Stomach (tissue), 9 donors: ENCODE results near the gene COX4I1. TPM values are rescaled to one million over a fixed set of nuclear protein-coding genes. Genes with fewer than 3 reads are reported as not detected.

ENCODE experiments used
- DNase-seq, 2 donors: peaks; one replicate each; pipeline versions ENCODE4 v3.0.0 to v3.0.0-alpha.2; 2013 to 2019
- H3K27ac ChIP-seq, 5 donors: fragments of 200-600 bp in 4 of 5; sonication (generic) in 4 of 5; one replicate each; pipeline ENCODE4 v1.5.1; 2013 to 2019; ENCODE audit warnings: mild to moderate bottlenecking in 1 of 5, moderate library complexity in 1 of 5
- H3K27me3 ChIP-seq, 3 donors: fragments of 200-600 bp; sonication (generic); one replicate each; pipeline ENCODE4 v1.5.1; 2017 to 2019; ENCODE audit warnings: mixed run types in 1 of 3
- H3K36me3 ChIP-seq, 4 donors: fragments of 200-600 bp; sonication (generic); 1 replicate in 3 of 4; 2 replicates in 1 of 4; pipeline ENCODE4 v1.5.1; 2016 to 2019
- H3K4me1 ChIP-seq, 4 donors: fragments of 200-600 bp; sonication (generic); one replicate each; pipeline ENCODE4 v1.5.1; 2016 to 2019
- H3K4me3 ChIP-seq, 4 donors: fragments of 200-600 bp; sonication (generic) in 3 of 4; one replicate each; pipeline ENCODE4 v1.5.1; 2016 to 2019; ENCODE audit warnings: mild to moderate bottlenecking in 1 of 4
- H3K9me3 ChIP-seq, 4 donors: fragments of 200-600 bp; sonication (generic); one replicate each; pipeline ENCODE4 v1.5.1; 2016 to 2019
- CTCF ChIP-seq, 7 experiments: fragments of 450-650 bp in 4 of 7; fragments of 200-600 bp in 3 of 7; sonication (generic) in 3 of 7; IDR thresholded peaks; one replicate each; pipeline ENCODE4 v1.5.1; 2016 to 2019; ENCODE audit warnings: antibody characterized with exemption in 7 of 7, control low read depth in 2 of 7, mild to moderate bottlenecking in 1 of 7
- EP300 ChIP-seq: sonication (generic); formaldehyde crosslinking; IDR thresholded peaks from one replicate; pipeline ENCODE4 v1.6.1; 2017; ENCODE audit warnings: antibody characterized with exemption
- POLR2A ChIP-seq, 4 donors: fragments of 450-650 bp; IDR thresholded peaks; one replicate each; pipeline ENCODE4 v1.6.1; 2016; ENCODE audit warnings: antibody characterized with exemption in 4 of 4, control low read depth in 2 of 4, mild to moderate bottlenecking in 1 of 4, moderate library complexity in 1 of 4
- POLR2AphosphoS5 ChIP-seq, 3 donors: sonication (generic); formaldehyde crosslinking; IDR thresholded peaks; one replicate each; pipeline ENCODE4 v1.6.1; 2016; ENCODE audit warnings: antibody characterized with exemption in 3 of 3
- WGBS, 5 donors: extraction: QIAGEN DNeasy Blood & Tissue Kit in 3 of 5; methylation state at CpG; one replicate each; pipeline versions ENCODE4 v1.1.5 to v1.1.7; 2013 to 2018; 5-methylcytosine and 5-hydroxymethylcytosine counted together
- intact Hi-C: fragments of 100-400 bp; cut with DNase I; formaldehyde crosslinking; loops from one replicate; pipeline ENCODE4 v1.15.1; 2023; ENCODE audit warnings: low total_unique reads
- polyA plus RNA-seq, 3 donors: library from polyadenylated mRNA; stranded (reverse); fragments of 200-250 nt; gene quantifications; one replicate each; pipeline ENCODE4 v1.2.3, GENCODE V29; 2013
- total RNA-seq, 5 donors: library from RNA; depleted of rRNA; stranded (reverse); fragments of >200 nt; gene quantifications; one replicate each; pipeline versions ENCODE4 v1.1.0 to v1.2.3, GENCODE V29; 2014 to 2016
- donor health status: healthy with polysubstance abuse.
- donor health status: Bipolar disorder and iron deficiency.
- donor health status: healthy.

Gene COX4I1
- total and polyA plus RNA-seq, 8 donors: 57.2 to 1,368 (median 668) TPM

- H3K27ac ChIP-seq: no peak overlapping the region
- peaks cover 0 to 75% (median 0%) of the 10 kb centered on the region in 3 donors for H3K27me3 ChIP-seq
- H3K9me3 ChIP-seq: no peaks in the 10 kb centered on the region
- TF ChIP-seq POLR2A (IDR thresholded peaks at IDR 0.05) (no peak), EP300 (no peak), POLR2AphosphoS5 (IDR thresholded peaks at IDR 0.05) (no peak), CTCF (IDR thresholded peaks at IDR 0.05) (no peak)
- intact Hi-C loops: no loop called here
- 68 to 81% (median 73%) methylated on average over 19 to 22 of the region's 22 CpGs for WGBS, 5 donors
- no peak overlapping the region for H3K4me3 ChIP-seq
- no peaks in the 10 kb centered on the region for H3K36me3 ChIP-seq
- H3K4me1 ChIP-seq: peaks cover 0 to 8% (median 4%) of the 10 kb centered on the region in 4 donors
- DNase-seq: peak in 1 of 2 donors; percentile 41
Measured at GRCh38 chr16:85833219-85833920, 33.9 kb downstream of the COX4I1 start.

DNA sequence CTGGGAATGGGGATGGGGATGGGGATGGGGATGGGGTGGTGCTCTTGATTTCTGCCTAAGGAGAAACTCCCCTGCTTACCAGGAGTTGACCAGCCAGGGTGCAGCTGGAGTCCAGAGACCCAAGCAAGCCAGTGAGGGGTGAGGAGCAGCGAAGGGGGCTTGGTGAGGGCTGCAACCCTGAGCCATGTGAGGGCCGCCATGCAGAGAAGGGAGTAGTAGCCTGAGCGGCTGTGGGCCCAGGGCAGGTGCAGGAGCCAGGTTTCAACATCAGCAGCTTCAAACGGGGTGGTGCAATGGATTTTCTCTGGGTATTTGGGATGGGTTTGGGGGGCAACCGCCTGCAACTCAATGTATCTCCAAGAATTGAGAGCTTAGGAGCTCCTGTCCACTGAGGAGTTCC lies 35.2 kb downstream of the COX4I1 start:
- Histone ChIP-seq H3K27ac (no peak overlapping the region), H3K27me3 (peaks cover 0 to 82% (median 0%) of the 10 kb centered on the region in 3 donors), H3K4me3 (no peak overlapping the region), H3K4me1 (peaks cover 0 to 8% (median 4%) of the 10 kb centered on the region in 4 donors), H3K9me3 (no peaks in the 10 kb centered on the region), H3K36me3 (no peaks in the 10 kb centered on the region)
- 89 to 95% (median 94%) methylated on average over 5 of the region's 5 CpGs for WGBS, 5 donors
- TF ChIP-seq CTCF (IDR thresholded peaks at IDR 0.05) (no peak), EP300 (no peak), POLR2AphosphoS5 (IDR thresholded peaks at IDR 0.05) (no peak), POLR2A (IDR thresholded peaks at IDR 0.05) (no peak)
- no peak for DNase-seq
- intact Hi-C loops: no loop called here

GRCh38 chr16:85835227-85835751 lies 35.8 kb downstream of the COX4I1 start:
- Histone ChIP-seq H3K4me3 (no peak overlapping the region), H3K9me3 (no peaks in the 10 kb centered on the region), H3K27ac (no peak overlapping the region), H3K27me3 (peaks cover 0 to 82% (median 0%) of the 10 kb centered on the region in 3 donors), H3K4me1 (peaks cover 0 to 8% (median 4%) of the 10 kb centered on the region in 4 donors), H3K36me3 (no peaks in the 10 kb centered on the region)
- TF ChIP-seq POLR2A (IDR thresholded peaks at IDR 0.05): no peak
- TF ChIP-seq POLR2AphosphoS5 (IDR thresholded peaks at IDR 0.05): no peak
- no peak for TF ChIP-seq EP300
- no peak for TF ChIP-seq CTCF (IDR thresholded peaks at IDR 0.05)
- DNase-seq: no peak
- intact Hi-C loops: no loop called here
- 77 to 83% (median 80%) methylated on average over 18 to 21 of the region's 21 CpGs for WGBS, 5 donors

DNA sequence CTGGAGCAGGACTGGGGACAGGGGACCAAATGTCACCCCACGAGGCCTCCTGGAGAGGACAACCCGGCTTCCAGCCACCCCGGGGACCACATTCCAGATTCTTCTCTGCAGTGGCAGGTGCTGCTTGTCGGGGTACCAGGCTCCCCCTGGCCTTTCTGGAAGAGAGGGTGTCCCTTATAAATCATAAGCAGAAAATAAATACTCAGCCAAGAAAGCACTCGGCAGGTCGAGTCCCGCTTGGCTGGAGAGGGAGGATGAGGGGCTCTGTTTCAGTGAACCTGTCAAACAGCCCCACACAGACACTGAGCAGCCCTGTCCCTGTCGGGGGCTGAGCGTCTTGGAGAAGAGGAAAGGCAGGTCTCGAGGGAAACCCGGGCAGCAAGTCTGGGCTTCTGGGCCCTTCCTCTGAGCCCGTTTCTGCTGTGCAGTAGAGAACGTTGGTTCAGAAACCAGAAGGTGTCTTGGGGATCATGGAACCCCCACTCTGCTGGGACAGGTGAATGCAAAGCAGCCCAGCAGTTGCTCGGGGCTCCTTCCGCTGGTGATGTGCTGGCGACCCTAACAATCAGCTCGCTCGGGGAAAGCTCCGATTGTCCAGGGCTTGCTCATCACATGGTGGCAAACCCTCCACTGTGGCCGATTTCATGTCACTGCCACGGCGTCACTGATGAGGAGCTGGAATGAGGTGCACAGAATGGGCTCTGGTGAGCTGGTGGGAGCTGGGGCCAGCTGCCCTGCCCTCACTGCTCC lies 36.6 kb downstream of the COX4I1 start:
- H3K36me3 ChIP-seq: no peaks in the 10 kb centered on the region
- peak in 1 of 2 donors; percentile 43 for DNase-seq
- 61 to 85% (median 82%) methylated on average over 21 to 22 of the region's 22 CpGs for WGBS, 5 donors
- no peaks in the 10 kb centered on the region for H3K9me3 ChIP-seq
- intact Hi-C loops: no loop called here
- no peak overlapping the region for H3K27ac ChIP-seq
- H3K27me3 ChIP-seq: peaks cover 0 to 79% (median 0%) of the 10 kb centered on the region in 3 donors
- no peak overlapping the region for H3K4me3 ChIP-seq
- peaks cover 0 to 8% (median 4%) of the 10 kb centered on the region in 4 donors for H3K4me1 ChIP-seq
- TF ChIP-seq EP300: no peak
- no peak for TF ChIP-seq CTCF (IDR thresholded peaks at IDR 0.05)
- no peak for TF ChIP-seq POLR2AphosphoS5 (IDR thresholded peaks at IDR 0.05)
- no peak for TF ChIP-seq POLR2A (IDR thresholded peaks at IDR 0.05)
